ENCODE results near the gene SNX5.

SNX5 gene

GRCh38 chr20:17959257-17959627 is 9.4 kb downstream of the SNX5 start:
- DNase-seq = no peak

GRCh38 chr20:17958373-17959256 is 10.0 kb downstream of the SNX5 start:
- no peak for DNase-seq

GRCh38 chr20:17957505-17958363 is 10.9 kb downstream of the SNX5 start:
- no peak for DNase-seq

- DNase-seq = no peak
Observed at GRCh38 chr20:17956099-17956685, 12.4 kb downstream of the SNX5 start.

- DNase-seq = no peak
Observed at GRCh38 chr20:17955302-17955701, 13.3 kb downstream of the SNX5 start.

GRCh38 chr20:17953935-17954334 is 14.7 kb downstream of the SNX5 start:
- DNase-seq = no peak

GRCh38 chr20:17952692-17953684 is 15.6 kb downstream of the SNX5 start:
- no peak for DNase-seq

GRCh38 chr20:17951323-17951722 is 17.3 kb downstream of the SNX5 start:
- DNase-seq = no peak

- DNase-seq = no peak
Observed at GRCh38 chr20:17950670-17951069, 17.9 kb downstream of the SNX5 start.

- no peak for DNase-seq
Observed at GRCh38 chr20:17949899-17950298, 18.7 kb downstream of the SNX5 start.

GRCh38 chr20:17948442-17948841 is 20.2 kb downstream of the SNX5 start:
- no peak for DNase-seq

GRCh38 chr20:17947474-17947815 is 21.1 kb downstream of the SNX5 start:
- DNase-seq = no peak

- DNase-seq = no peak
Observed at GRCh38 chr20:17946572-17947473, 21.8 kb downstream of the SNX5 start.

GRCh38 chr20:17946040-17946439 is 22.6 kb downstream of the SNX5 start:
- no peak for DNase-seq

GRCh38 chr20:17944854-17945474 is 23.6 kb downstream of the SNX5 start:
- no peak for DNase-seq

GRCh38 chr20:17943343-17943742 is 25.3 kb downstream of the SNX5 start:
- DNase-seq = no peak

GRCh38 chr20:17941826-17942196 is 26.8 kb downstream of the SNX5 start:
- DNase-seq = no peak

- DNase-seq = no peak
Observed at GRCh38 chr20:17941087-17941825, 27.3 kb downstream of the SNX5 start.

GRCh38 chr20:17940224-17940971 is 28.2 kb downstream of the SNX5 start:
- no peak for DNase-seq
